Measurements from ENCODE around the gene PCSK9. TPM values are rescaled to one million over a fixed set of nuclear protein-coding genes. Genes with fewer than 3 reads are reported as not detected.

PCSK9 gene
- total RNA-seq, 2 experiments from 2014 or later = not detected

- CTCF ChIA-PET = no interaction called here
- Mint-ChIP-seq H3K27me3 (no peaks in the 10 kb centered on the region), H3K4me3 (no peak overlapping the region), H3K36me3 (ENCODE audit: low read depth) (no peaks in the 10 kb centered on the region), H3K4me1 (ENCODE audit: low read depth) (no peaks in the 10 kb centered on the region), H3K27ac (no peak overlapping the region), H3K9me3 (no peaks in the 10 kb centered on the region)
- ATAC-seq (ENCODE audit: poor library complexity) = no peak
- H3K9me3 ChIP-seq (ENCODE audit: control insufficient read depth in 1 of 2, insufficient read depth in 1 of 2, low read length in 2 of 2) = no peaks in the 10 kb centered on the region
- no peaks in the 10 kb centered on the region for H3K36me3 ChIP-seq (ENCODE audit: insufficient read depth, low read length)
- no peaks in the 10 kb centered on the region for H3K27me3 ChIP-seq (ENCODE audit: control insufficient read depth in 1 of 2, insufficient read depth in 2 of 2, low read length in 2 of 2)
- POLR2A ChIA-PET = no interaction called here
- H3K27ac ChIP-seq (ENCODE audit: low read depth in 1 of 2, low read length in 2 of 2) = no peak overlapping the region
- no peak for DNase-seq
- intact Hi-C loops (cut with DNase I, micrococcal nuclease) = no loop called here
- no peak for TF ChIP-seq CTCF (IDR thresholded peaks at IDR 0.05)
- H3K4me3 ChIP-seq (ENCODE audit: low read length) = no peak overlapping the region
- no peaks in the 10 kb centered on the region for H3K4me1 ChIP-seq (ENCODE audit: insufficient read depth, low read length)
Measured at GRCh38 chr1:55055084-55055882, 15.9 kb downstream of the PCSK9 start.

- Histone ChIP-seq H3K27ac (ENCODE audit: low read depth in 1 of 2, low read length in 2 of 2) (no peak overlapping the region), H3K27me3 (ENCODE audit: control insufficient read depth in 1 of 2, insufficient read depth in 2 of 2, low read length in 2 of 2) (no peaks in the 10 kb centered on the region), H3K36me3 (ENCODE audit: insufficient read depth, low read length) (no peaks in the 10 kb centered on the region), H3K4me1 (ENCODE audit: insufficient read depth, low read length) (no peaks in the 10 kb centered on the region), H3K9me3 (ENCODE audit: control insufficient read depth in 1 of 2, insufficient read depth in 1 of 2, low read length in 2 of 2) (no peaks in the 10 kb centered on the region), H3K4me3 (ENCODE audit: low read length) (no peak overlapping the region)
- H3K4me1 Mint-ChIP-seq (ENCODE audit: low read depth) = no peaks in the 10 kb centered on the region
- H3K36me3 Mint-ChIP-seq (ENCODE audit: low read depth) = no peaks in the 10 kb centered on the region
- ChIA-PET CTCF (no interaction called here), POLR2A (no interaction called here)
- no peak overlapping the region for H3K27ac Mint-ChIP-seq
- no peak for ATAC-seq (ENCODE audit: poor library complexity)
- H3K4me3 Mint-ChIP-seq = no peak overlapping the region
- H3K9me3 Mint-ChIP-seq = no peaks in the 10 kb centered on the region
- no peak for DNase-seq
- H3K27me3 Mint-ChIP-seq = no peaks in the 10 kb centered on the region
- intact Hi-C loops (cut with DNase I, micrococcal nuclease) = no loop called here
- no peak for TF ChIP-seq CTCF (IDR thresholded peaks at IDR 0.05)
Measured at GRCh38 chr1:55055951-55056631, 16.7 kb downstream of the PCSK9 start.

- H3K9me3 ChIP-seq (ENCODE audit: control insufficient read depth in 1 of 2, insufficient read depth in 1 of 2, low read length in 2 of 2) = no peaks in the 10 kb centered on the region
- H3K27ac ChIP-seq (ENCODE audit: low read depth in 1 of 2, low read length in 2 of 2) = no peak overlapping the region
- H3K4me1 Mint-ChIP-seq (ENCODE audit: low read depth) = no peaks in the 10 kb centered on the region
- no peaks in the 10 kb centered on the region for H3K4me1 ChIP-seq (ENCODE audit: insufficient read depth, low read length)
- no peak for TF ChIP-seq CTCF (IDR thresholded peaks at IDR 0.05)
- H3K27ac Mint-ChIP-seq = no peak overlapping the region
- ChIA-PET CTCF (no interaction called here), POLR2A (no interaction called here)
- DNase-seq = peak in 1 of 14 experiments; percentile 30
- H3K4me3 Mint-ChIP-seq = no peak overlapping the region
- H3K4me3 ChIP-seq (ENCODE audit: low read length) = no peak overlapping the region
- H3K9me3 Mint-ChIP-seq = no peaks in the 10 kb centered on the region
- no peaks in the 10 kb centered on the region for H3K27me3 Mint-ChIP-seq
- intact Hi-C loops (cut with DNase I, micrococcal nuclease) = no loop called here
- no peaks in the 10 kb centered on the region for H3K36me3 Mint-ChIP-seq (ENCODE audit: low read depth)
- H3K36me3 ChIP-seq (ENCODE audit: insufficient read depth, low read length) = no peaks in the 10 kb centered on the region
- ATAC-seq (ENCODE audit: poor library complexity) = no peak
- no peaks in the 10 kb centered on the region for H3K27me3 ChIP-seq (ENCODE audit: control insufficient read depth in 1 of 2, insufficient read depth in 2 of 2, low read length in 2 of 2)
Measured at GRCh38 chr1:55056632-55056992, 17.3 kb downstream of the PCSK9 start.

Data from CD4-positive, alpha-beta T cell (primary cell).